HG03469 (cell line): Measurements from ENCODE around the gene MEN1.

Experiments used
- ATAC-seq: cut with Tn5 transposase; IDR thresholded peaks from one replicate; pipeline ENCODE4 v1.9.1; 2021; ENCODE audit warnings: mild to moderate bottlenecking, moderate library complexity, moderate number of reproducible peaks; ENCODE audit not compliant: unreplicated experiment

MEN1 gene

DNA sequence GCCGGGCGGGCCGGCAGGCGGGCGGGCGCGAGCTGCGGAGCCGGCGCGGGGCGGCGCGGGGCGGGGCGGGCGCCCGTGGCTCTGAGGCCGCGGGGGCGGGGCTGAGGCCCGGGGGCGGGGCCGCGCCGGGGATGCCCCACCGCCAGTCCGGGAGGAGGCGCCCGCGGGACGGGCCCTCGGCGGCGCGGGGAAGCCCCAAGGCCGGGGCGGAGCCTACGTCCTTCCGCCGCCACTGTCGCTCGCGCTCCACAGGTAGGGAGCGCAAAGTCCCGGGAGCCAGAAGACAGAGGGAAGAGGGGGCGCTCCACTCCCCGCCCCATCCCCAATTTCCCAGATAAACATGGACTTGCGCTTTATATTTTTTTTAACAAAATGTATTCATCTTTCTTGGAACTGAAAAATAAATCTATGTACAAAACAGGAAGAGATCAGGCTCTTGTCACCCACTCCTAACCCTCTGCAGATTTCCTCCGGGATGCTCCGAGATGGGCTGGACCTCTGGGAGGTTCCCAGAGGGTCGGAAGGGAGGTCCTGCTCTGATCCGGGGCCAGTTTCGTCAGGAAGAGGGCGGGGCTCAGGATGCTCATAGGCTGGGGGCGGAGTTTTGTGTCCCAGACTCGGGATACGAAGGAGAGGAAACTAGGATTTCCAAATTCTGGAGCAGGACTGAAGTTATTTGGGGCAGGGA is 7.0 kb downstream of the MEN1 start, which contains the start of gene MAP4K2:
Gene MAP4K2 (minus strand): TSS at position 57 of the 688 bp plus-strand sequence. CDS start 65 bp downstream, outside the sequence.
- ATAC-seq: peak; percentile 43

DNA sequence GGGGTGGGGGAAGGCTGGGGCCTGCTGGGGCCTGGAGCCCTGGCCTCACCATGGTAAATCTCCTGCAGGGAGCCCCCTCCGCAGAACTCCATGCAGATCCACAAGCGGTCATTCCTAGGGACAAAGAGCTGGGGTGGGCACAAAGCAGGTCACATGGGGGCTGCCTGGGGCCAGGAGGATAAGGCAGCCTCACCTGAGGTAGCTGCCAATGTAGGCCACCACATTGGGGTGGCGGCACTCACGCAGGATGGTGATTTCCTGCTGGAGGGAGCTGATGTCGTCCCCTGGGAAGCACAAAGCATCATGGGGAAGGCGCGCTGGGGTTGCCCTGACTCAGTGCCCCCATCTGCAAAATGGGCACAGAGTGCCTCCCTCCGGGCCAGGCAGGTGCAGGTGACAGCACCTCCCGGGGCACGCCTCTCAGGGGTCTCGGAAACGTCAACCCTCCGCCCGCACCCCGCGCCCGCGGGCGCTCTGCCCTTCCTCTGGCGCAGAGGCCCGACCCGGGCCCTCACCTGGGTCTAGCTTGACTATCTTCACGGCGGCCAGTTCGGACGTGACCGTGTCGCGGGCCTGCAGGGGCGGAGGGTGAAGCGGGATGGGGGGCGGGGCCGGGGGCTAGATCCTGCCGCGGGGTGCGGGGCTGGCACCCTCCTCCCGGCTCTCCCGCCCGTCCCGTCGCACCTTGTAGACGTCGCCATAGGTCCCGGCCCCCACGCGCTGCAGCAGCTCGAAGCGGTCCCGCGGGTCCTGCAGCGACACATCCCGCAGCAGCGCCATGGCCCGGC is 7.8 kb downstream of the MEN1 start:
- ATAC-seq: peak; percentile 14

DNA sequence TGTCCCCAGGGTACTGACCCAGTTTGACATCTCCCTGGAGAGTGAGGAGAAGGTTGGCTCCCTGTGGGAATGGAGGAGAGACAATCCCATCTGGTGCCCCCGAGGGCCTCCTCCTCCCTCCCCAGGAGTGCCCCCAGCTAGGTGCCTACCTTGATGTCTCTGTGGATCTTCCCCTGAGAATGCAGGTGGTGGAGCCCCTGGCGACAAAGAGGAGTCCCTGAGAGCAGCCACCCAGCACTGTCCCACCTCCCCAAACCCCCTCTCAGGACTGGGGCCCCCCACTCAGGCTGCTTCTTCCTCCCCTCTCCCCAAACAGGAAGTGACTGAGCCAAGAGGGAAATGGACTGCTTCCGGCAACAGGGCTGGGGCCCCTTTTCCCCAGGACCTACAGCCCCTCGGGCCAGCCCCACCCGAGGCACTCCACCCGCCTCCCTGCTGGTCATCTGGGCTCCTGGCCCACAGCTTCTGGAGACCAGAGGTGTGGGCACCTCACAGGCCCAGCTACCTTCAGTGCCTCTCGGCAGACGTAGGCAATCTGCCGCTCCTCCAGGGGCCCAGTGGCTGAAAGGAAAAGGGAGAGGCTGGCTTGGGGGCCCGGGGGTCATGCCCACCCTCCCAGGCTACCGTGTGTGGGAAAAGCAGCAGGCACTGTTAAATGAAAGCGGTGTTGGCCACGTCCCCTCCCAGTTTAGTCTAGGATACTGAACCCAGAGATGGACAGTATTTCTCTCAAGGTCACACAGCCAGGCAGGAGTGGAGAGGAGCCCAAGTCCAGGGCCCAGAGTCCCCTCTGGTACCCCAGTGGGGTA is 8.6 kb downstream of the MEN1 start:
- no peak for ATAC-seq

DNA sequence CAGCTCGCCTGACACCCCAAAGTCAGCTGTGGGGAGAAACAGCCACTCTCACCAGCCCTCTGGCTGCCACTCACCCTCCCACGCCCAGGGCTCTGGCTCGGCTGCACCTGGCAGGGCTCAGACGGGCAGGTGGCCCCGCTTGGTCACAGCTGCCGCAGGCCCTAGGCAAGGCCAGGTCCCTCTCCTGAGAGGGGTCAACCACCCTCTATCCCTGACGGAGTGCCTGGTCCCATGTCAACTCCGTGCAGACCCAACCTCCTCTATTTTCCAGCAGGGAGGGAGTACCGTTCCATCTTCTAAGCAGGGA is 9.2 kb downstream of the MEN1 start:
- ATAC-seq: no peak

DNA sequence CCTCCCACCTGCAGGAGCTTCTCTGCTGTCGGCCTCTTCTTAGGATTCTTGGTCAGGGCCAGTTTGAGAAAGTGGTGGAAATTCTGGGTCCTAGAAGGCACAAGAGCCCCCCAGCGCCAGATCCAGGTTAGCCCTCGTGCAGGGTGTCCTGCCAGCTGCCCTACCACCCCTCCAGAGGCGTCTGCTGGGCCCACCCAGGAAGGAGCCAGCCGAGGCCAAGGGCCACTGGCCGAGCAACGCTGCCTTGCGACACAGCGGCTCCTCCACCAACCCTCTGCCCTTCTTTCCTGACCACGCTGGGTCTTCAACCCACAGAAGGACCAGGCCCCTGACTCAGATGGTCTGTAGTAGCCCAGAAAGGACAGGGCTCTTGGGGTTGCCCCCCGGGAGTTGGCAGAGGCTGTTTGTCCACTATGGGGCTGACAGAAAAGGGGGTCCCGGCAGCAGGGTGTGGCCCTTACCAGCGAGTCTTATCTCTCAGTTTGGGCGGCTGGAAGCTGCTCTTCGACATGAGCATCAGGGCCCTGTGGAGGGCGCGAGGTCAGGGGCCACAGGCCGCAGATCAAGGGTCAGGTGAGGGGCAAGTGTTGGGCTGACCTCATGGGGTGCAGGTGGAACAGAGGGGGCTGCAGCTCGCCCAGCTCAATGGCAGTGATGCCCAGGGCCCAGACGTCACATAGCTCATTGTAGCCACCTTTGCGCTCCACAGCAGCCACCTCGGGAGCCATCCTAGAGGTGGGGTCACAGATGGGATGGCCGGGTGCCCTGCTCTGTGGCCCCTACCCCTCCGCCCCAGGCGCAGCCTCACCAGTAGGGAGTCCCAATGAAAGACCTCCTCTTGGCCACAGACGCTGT is 9.8 kb downstream of the MEN1 start:
- no peak for ATAC-seq

DNA sequence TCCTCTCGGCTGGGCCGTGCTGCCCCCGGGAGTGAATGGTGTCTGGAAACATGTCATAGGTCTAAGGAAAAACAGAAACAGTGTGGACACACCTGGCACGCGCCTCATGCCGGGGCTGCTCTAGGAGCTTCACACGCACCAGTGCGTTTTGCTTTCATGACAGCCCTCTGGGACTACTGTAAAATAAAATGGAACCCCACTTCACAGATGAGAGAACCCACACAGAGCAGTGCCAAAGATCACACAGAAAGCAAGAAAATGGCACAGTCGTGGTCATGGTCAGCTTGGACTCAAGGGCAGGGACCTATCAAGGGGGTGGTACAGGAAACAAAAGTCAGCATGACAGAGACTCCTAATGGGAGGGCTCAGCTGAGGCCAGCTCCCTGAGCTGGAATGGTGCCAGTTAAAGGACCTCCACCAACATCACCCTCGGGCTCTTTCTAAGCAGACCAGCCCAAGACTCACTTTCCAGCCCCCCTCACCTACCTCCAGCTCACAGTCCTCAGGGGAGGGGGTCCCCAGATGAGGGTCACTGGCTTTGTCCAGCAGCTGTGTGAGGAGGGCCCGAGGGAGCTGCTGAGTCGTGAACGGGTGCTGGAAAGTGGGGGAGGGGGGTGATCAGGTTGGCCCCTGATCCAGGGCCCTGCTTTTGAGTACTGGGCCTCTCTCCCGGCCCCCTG is 10.6 kb downstream of the MEN1 start:
- no peak for ATAC-seq

DNA sequence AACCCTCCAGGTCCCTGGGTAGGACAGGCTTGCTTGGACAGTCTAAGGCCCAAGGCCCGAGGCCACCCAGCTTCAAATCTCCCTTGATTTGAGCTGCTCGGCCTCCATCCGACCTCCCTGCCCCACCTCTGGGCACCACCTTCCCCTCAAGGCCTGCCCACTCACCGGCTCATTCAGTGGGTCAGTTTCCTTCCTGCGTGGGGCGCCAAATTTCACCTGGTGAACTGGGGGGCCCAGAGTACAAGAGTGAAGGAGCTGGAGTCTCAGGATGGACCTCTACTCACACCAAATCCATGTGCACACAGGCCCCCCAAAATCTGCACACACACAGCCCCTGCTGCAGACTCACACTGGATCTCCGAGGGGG is 11.1 kb downstream of the MEN1 start:
- no peak for ATAC-seq

DNA sequence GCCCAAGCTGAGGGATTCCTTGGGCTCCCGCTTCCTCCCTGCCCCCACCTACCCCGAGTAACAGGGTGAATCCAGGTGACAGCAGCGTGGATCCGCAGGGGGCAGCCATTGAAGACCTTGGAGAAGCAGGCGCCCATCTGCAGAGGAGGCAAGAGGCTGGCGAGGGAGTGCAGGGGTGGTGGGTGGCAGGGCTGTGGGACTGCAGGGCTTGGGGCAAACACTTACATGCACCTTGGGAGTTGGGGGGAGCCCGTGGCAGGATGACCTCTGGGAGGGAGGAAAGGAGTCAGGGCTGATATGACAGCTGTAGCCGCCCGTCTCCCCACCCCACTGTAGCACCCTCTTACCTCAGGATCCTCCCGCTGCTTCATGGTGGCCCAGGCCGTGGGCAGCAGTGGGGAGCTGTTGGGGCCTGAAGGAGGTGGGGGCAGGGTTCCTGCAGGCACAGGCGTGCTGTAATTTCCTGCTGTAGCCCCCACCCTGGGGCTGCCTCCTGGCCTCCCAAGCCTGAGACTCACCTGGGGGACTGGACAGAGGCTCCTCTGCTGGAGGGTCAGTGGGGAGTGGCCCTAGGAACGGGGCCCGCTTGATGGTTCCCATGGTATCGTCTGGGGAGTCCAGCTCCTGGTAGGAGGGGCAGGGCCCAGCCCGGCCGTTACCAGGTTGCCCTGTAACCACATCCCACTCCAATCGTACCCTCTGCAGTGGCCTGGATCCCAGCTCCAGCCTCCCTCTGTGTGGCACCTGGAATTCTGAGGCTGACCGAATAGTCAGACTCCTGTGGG is 13.4 kb downstream of the MEN1 start:
- no peak for ATAC-seq

DNA sequence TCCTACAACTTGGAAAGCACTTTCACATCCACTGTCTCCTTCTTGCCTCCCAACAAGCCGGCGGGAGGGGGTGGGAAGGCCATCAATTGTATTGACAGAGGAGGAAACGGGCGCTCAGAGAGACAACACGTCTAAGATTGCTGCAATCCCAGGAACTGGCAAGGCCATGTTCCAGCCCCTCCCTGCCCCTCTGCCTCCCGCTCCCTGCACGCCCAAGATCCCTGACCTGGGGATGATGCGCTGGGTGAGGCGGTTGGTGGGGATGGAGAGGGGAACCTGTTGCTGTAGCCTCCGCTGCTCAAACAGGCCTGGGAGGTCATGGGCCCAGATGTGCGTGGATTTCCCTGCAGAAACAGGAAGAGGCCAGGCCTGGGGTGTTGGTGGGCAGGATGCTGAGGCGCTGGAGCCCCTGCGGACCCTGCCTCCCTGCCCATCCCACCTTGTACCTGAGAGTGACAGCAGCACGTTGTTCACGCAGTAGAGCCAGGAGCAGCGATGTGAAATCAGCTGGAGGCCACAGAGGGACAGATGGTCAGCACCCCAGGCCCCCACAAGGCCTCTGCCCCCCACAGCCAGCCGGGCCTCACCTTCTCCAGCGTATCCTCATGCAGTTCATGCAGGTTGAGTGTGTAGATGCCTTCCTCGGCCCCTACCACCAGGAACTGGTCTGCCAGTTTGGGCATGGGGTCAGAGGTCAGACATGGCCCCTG is 14.1 kb downstream of the MEN1 start:
- no peak for ATAC-seq

DNA sequence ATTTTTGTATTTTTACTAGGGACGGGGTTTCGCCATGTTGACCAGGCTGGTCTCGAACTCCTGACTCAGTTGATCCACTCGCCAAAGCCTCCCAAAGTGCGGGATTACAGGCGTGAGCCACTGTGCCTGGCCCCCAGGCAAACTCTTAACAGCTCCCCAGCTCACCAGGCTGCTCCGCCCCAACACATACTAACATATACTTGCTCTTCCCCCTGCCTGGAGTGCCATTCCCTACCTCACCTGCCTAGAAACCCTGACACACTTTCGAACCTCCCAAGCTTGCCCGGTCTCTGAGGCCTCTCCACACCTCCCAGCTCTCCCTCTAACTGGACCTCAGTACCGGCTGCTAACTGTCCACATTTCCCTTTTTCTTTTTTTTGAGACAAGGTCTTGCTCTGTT is 15.8 kb downstream of the MEN1 start:
- ATAC-seq: no peak

DNA sequence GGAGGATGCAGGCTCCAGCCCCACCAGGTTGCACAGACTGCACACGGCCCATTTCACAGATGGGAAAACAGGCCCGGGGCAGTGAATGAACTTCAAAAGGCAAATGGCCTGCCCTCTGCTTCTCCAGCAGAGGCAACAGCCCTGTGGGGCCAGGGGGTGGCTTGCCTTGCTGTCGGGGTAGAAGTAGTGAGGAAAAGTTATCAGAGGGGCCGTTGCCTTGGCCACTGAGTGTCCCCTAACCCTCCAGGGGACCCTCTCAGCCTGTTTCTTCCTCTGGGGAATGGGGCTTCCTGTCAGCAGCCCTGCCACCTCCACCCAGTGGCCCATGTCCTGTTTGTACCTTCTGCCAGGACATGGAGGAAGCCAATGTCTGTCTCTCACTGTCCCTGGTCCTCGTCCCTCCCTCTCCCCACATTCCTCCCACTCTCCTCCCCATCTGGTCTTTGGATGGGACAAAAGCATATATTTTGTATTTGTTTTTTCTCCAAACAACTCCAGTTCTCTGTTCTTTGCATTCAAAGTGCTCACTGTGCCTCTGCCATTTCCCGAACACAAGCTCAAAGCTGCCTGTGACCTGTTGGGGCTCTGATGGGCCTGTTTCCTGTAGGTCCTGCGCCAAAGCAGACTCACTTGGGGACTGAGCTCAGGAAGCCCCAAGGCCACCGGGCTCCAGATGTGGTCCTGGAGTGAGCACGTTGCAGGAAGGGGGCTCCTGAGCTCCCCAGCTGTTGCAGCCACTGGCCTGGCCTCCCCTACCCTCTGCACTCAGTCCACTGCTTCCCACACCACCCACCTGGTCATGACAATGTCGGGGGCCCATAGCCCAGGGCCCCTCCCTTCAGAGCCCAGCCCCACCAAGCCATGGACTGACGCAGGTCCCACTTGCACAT is 16.8 kb downstream of the MEN1 start:
- ATAC-seq: no peak

DNA sequence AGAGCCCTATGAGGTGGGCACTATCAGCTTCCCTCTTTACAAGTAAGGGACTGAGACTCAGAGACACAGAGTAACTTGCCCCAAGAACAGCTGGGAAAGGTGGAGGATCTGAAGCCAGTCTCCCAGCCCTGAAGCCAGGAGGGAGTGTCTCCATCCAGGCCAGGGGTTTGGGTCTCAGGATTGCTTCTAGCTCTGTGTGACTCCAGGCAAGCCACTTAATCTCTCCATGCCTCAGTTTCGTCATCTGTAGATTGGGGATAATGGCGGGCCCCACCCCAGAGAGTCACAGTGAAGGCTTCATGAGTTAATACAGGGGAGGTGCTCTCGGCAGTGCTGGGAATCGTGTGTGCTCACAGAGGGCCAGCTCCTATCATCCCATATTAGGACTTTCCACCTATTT is 17.9 kb downstream of the MEN1 start:
- ATAC-seq: no peak

DNA sequence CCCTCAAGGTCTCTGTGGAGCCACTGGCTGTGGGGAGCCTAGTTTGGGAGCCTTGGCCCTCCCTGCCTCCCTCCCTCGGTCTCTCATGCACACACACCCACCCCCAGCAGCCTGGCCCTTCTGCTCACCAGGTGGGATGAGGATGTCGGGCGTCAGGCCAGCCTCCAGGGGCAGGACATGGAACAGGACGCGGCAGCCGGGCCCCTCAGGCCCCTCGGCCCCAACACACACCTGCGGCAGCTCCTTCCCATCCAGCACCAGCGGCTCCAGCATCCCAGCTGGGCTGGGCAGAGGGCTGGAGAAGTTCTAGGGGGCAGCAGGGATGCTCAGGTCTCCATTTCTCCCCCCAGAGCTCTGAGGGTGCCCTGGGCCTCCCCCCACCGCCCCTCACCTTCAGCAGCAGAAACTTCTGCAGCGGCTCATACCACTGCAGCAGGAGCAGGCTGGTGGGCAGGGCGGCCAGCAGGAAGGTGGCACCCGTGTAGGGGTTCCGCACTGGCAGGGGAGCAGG is 18.5 kb downstream of the MEN1 start:
- no peak for ATAC-seq

DNA sequence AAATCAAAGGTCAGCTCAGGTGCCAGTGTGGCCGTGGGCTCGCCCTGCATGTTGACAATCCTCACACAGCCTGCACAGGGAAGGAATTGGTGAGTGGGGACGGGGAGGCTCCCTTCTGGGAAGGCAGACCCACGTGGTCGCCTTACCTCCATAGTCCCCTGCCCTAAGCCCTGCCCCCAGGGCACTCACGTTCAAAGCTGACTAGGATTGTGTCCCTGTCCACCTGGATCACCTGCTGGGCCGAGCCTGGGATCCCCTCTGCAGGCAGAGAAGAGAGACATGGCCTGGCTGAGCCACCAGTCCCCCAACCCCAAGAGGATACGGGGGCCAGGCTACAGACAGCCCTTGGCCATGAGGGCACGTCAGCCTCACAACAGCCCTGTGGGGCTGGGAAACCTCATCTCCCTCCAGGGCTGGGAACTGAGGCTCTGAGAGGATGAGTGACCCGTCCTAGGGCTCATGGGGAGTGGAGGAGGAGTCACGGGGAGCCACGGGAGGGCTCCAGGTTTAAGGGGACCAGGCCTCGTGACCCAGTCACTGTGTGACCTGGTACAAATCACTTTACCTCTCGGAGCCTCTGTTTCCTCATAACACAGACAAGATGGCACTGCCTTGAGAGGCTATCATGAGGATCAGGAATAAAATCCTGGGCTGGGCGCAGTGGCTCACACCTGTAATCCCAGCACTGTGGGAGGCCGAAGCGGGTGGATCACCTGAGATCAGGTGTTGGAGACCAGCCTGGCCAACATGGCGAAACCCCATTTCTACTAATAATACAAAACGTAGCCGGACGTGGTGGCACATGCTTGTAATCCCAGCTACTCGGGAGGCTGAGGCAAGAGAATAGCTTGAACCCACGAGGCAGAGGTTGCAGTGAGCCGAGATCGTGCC is 19.9 kb downstream of the MEN1 start:
- no peak for ATAC-seq

DNA sequence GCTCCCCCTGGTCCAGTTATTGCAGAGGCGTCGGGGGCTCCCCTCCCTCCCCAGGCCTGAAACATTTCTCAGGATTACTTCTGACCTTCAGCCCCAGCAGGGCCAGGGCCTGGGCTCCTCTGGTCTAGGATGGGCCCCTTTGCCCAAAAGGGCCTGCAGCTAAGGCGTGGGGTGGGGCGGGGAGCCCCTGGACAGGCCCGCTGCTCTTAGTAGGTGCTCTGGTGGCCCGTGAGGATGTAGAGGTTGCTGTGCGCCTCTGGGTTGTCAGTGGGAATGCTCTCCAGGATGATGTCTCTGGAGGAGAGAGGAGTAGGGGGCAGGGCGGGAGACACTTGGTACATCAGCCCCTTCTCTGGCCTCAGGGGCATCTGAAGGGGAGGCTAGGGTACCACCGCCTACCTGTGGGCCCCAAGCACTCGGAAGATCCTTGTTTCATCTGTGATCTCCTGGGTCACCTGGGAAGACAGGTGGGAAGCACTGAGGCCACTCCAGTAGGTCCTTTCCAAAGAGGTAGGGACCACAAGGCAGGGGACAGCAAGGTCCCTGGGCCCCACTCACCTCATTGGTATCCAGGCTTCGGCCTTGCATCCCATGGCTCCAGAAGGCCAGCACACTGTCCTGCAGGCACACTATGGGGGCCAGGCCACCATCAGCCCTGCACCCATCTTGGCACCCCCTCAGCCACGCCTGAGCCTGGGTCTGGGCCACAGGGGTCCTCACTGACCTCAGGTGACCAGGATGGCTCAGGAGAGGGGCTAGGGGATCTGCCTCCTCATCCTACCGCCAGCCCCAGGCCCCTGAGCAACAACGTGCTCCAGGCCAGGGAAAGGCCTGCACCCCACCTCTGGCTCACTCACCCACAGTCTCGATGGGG is 20.8 kb downstream of the MEN1 start:
- no peak for ATAC-seq
